HG02970 (cell line): ENCODE measurements around the gene MTOR.

Experiments
- ATAC-seq: cut with Tn5 transposase; IDR thresholded peaks from one replicate; pipeline ENCODE4 v1.9.1; 2021; ENCODE audit warnings: mild to moderate bottlenecking, moderate library complexity, moderate number of reproducible peaks; ENCODE audit not compliant: unreplicated experiment, low FRiP score

The MTOR gene

GRCh38 chr1:11229203-11229602, 33.1 kb downstream of the MTOR start:
- ATAC-seq = no peak

GRCh38 chr1:11227106-11228077, 35.0 kb downstream of the MTOR start:
- ATAC-seq = no peak

- no peak for ATAC-seq
Measured at GRCh38 chr1:11216074-11216473, 46.3 kb downstream of the MTOR start.

GRCh38 chr1:11215381-11216005, 46.9 kb downstream of the MTOR start:
- ATAC-seq = no peak

- ATAC-seq = no peak
Measured at GRCh38 chr1:11214698-11215380, 47.5 kb downstream of the MTOR start.

GRCh38 chr1:11211925-11212587, 50.3 kb downstream of the MTOR start:
- no peak for ATAC-seq

GRCh38 chr1:11211461-11211860, 50.9 kb downstream of the MTOR start:
- no peak for ATAC-seq

GRCh38 chr1:11207898-11208611, 54.3 kb downstream of the MTOR start:
- ATAC-seq = no peak

GRCh38 chr1:11204396-11205190, 57.8 kb downstream of the MTOR start:
- no peak for ATAC-seq

- no peak for ATAC-seq
Measured at GRCh38 chr1:11198851-11199594, 63.3 kb downstream of the MTOR start.

- no peak for ATAC-seq
Measured at GRCh38 chr1:11198257-11198656, 64.1 kb downstream of the MTOR start.

GRCh38 chr1:11197359-11197758, 65.0 kb downstream of the MTOR start:
- ATAC-seq = no peak

GRCh38 chr1:11196945-11197344, 65.4 kb downstream of the MTOR start:
- ATAC-seq = no peak

GRCh38 chr1:11194407-11195176, 67.8 kb downstream of the MTOR start:
- ATAC-seq = no peak

GRCh38 chr1:11193376-11193775, 69.0 kb downstream of the MTOR start:
- ATAC-seq = no peak

GRCh38 chr1:11188858-11189451, 73.4 kb downstream of the MTOR start, which contains the start of gene ANGPTL7:
Gene ANGPTL7 (plus strand): TSS chr1:11189355. CDS start chr1:11189580, 225 bp downstream.
- ATAC-seq = no peak

- ATAC-seq = no peak
Measured at GRCh38 chr1:11188381-11188780, 74.0 kb downstream of the MTOR start.
